Measurements from ENCODE around the gene MRPS15.
"Not testable (repeated sequence)": the region's sequence is repeated elsewhere in the genome, so short reads cannot be mapped to it uniquely, and the experiment has no call there.

Gene MRPS15

DNA sequence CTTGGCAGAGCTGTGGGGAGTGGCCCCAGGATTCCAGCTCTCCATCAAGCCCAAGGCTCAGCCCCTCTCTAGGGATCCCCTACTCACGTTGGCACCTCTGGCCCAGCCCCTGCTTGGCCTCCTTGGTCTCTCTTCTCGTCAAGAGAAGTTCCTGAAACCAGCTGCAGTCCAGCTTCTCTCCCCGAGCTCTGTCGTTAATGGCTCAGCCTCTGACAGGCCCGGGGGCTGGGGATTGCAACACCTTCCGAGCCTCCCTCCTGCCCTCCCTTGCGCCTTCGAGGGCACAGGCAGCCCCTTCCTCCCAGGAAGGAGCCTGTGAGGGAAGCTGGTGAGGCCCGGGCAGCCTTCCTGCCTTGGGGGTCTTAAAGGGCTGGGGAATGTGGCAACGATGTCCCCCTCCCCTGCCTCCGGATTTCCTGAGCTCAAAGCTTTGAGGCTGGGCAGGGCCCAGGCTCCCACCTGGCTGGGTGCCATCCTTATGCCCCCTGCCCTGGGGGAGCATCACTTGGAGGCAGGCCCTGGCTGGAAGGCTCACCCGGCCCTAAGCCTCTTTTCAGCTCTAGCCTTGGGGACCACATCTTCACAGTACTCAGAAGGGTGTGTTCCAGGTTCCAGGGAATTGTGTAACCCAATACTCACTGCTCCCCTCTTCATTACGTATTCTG, 18.7 kb upstream of the MRPS15 start, which contains the start of gene CSF3R:
CSF3R (minus strand) TSS at position 190 of the 665 bp plus-strand sequence. CDS start 3,417 bp downstream, outside the sequence.
- DNase-seq (ENCODE audit: low spot score), result no peak

DNA sequence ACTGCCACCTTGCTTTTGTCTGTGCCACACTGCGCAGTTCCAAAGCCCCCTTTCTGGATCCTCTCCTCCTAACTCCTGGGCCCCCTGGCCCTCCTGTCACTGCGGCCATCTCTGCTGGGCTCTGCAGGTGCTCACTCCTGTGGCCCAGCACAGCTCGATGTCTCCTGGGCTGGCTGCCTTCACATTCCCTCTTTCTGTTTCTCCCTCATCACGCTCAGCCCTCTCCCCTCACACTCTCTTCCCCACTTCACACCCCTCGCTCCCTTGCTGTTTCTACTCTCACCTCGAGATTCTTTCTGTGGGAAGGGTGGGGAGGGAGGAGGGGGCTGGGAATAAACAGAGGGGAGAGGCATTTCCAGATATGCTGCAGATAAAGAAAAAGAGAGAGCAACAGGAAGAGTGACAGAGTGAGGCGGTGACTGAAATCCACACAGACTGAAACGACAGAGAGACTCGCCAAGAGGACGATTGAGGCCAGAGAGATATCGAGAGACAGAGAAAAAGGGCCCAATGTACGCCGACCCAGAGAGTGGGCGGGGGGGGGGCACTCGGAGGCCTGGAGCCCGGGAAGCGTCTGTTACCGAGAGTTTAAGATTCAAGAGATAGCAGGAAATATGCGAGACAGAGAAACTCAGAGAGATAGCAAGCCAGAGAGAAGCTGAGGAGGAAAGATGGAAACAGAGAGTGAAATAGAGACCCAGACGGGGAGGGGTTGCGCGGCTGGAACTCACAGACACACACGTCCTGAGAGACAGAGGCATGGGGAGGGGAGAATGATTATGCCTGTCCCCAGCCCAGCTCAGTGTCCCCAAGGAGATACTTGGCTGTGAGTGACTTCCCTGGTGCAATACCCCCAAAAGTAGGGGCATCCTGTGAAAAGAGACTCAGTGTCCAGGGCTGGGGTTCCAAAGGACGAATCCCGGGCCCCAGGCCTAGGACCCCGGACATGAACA, 17.9 kb upstream of the MRPS15 start:
- no peak for DNase-seq (ENCODE audit: low spot score)

DNA sequence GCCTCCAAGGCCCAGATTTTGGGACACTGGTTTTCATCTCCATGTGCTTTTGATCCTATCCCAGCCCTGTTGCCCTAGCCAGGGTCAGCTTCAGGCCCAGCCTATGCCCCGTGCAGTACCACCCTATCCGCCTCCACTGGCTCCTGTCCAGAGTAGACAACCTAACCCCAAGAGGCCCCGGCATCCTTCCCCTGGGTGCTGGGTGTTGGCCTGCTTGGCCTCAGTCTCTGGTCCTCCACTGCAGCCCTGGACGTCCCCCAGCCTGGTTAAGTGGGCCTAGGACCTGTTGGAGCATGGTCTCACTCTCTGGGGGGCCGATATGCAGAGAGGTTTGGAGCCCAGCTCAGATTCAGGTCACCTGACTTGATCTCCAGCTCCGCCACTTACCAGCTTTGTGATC, 16.9 kb upstream of the MRPS15 start:
- no peak for DNase-seq (ENCODE audit: low spot score)

DNA sequence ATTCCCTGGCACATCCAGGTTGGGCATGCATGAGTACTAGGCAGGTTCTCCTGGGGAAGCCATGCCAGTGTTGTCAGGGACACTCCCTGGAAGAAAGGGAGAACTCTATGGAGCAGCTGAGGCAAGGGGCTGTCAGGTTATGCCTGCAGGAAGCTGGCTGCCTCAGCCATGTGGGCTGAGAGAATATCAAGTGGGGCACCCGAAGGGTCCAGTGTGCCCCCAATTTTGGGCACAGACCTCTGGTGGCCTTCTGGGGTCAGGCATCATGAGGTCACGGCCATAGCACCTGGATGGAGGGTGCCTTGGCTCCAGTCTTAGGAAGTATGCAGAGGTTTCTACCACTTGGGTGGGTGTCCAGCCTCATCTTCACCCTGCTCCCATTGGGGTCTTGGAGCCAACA, 16.0 kb upstream of the MRPS15 start:
- DNase-seq (ENCODE audit: low spot score), result no peak

DNA sequence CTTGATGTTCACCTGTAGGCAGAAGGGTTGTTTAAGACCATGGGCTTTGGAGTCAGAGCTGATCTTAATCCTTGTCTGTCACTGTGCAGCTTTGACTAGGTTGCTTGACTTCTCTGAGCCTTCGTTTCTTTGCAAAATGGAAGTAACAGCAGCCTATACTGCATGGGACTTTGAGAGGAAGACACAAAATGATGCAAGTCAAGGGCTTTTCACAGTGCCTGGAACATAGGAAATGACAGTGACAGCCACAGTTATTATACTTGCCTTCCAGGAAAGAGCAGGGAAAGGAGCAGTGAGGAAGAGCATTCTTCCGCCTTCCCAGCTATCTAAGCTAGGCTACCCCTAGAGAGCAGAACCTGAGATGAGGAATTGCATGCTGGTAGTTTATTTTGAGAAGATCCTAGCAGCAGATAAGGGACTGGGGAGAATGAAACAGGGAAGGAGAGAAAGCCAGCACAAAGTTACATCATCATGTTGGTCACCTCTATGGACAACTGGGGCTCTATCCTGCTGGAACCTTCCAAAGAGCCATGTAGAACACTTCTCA, 15.4 kb upstream of the MRPS15 start:
- no peak for DNase-seq (ENCODE audit: low spot score)

DNA sequence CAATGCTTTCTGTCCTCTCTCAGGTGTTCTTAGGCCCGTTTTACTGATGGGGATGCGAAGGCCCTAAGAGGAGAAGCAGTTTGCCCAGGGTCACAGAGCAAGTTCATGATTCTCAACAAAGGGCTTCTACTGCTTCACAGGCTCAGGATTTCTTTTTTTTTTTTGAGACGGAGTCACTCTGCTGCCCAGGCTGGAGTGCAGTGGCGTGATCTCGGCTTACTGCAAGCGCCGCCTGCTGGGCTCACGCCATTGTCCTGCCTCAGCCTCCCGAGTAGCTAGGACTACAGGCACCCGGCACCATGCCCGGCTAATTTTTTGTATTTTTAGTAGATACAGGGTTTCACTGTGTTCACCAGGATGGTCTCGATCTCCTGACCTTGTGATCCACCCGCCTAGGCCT, 13.4 kb upstream of the MRPS15 start:
- not testable (repeated sequence) for DNase-seq (ENCODE audit: low spot score)

DNA sequence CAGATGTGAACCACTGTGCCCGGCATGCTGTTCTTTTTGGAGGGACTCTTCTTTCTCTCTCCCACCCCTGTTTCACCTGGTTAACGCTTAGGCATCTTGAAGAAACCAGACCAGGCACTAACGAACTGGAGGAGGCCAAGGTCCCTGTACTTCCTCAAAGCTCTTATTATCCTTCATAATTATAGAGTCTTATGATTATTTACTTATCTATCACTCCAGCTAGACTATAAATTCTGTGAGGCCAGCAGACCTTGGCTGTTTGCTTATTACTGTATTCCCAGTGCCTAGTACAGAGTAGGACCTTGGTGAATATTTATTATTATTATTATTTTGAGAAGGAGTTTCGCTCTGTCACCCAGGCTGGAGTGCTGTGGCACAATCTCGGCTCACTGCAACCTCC, 12.8 kb upstream of the MRPS15 start:
- no peak for DNase-seq (ENCODE audit: low spot score)

DNA sequence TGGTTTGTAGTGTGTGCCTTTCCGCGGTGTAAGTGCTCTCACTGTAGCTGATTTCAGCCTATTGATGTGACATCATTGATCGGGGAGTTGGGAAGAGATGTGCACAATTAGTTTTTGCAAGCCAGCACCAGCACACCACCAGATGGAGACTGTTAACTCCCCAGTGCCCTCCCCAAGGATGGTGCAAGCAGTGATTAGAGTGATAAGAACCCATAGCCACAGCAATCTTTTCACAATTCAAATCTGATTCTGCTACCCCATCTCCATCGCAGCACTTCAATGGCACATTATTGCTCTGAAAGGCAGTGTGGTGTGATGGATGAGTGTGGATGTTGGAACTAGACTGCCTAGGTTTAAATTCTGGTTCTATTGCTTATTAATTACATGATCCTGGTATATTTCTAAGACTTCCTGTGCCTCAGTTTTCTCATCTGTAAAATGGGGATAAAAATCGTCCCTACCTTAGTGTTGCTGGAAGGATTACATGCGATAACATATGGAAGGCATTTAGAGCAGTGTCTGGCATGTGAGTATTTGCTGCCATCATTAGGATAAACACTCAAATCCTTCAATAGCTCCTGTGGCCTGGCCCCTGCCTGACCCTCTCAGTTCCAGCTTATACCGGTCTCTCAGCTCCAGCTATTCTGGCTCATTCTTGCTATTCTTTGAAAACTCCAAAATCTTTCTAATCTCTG, 11.9 kb upstream of the MRPS15 start:
- DNase-seq (ENCODE audit: low spot score), result no peak

DNA sequence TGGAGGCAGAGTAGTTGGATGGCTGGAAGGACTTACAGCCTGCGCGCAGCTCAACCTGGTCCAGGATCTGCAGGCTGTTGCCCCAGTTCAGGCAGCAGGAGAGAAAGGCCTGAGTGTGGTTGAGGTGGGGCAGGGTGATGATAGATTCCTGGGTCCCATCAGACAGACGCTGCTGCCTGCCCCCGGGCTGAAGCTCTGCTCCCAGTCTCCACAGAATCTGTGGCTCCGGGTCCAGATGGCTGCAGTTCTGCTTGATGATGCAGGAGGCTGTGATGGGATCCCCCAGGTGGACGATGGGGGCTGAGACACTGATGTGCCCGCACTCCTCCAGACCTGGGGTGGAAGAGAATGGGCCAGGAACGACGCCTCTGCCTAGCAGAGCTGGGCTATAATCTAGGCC, 11.2 kb upstream of the MRPS15 start:
- DNase-seq (ENCODE audit: low spot score), result no peak

DNA sequence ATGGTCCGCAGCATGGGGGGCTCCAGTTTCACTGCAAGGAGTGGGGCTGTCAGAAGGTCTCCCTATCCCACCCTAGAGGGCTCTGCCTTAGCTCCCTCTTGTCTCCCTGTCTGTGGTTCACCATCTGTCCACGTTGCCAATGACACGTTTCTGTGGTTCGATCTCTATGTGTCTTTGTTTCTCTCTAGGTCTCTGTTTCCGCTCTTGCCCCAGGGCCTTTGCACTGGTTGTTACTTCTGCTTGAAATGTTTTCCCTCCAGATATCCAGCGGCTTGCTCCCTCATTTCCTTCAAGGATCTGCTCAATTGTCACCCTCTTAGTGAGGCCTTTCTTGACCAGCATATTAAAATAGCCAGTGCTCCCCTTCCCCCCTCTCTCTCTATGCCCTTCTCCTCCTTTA, 8.5 kb upstream of the MRPS15 start:
- no peak for DNase-seq (ENCODE audit: low spot score)

DNA sequence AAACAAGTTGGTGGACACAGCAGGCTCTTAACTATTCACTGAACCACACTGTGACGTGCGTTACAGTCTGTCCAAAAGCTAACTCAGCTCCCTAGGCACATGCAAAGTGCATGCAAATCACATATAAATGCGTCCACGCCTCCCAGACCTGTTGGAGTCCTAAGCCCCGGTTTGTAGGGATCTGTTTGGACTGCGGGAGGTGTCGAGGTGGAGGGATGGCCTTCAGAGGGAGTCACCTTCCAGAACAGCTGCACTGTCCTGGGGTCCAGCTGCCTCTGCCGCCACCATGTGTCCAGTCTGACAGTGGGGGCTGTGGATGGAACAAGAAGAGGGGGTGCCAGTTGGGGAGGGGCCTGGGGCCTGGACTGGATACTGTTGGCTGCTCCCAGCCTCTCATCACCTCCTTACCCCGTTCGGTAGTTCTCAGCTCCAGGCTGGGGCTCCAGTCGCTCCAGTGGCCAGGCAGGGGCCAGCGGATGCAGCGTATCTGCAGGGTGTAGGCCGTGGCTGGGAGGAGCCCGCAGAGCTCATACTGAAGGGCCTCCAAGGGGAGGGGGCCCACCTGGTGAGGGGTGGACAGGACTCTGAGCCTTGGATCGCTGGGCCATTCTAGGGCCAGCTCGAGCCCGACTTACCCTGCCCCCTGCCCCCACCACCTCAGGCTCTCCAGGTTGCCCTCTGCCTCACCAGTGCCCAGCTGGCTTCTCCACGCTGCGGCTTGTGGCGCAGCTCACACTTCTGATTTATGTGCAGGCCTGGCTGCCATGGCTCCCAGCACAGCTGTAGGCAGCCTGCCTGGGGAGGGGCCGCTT, 7.9 kb upstream of the MRPS15 start:
- DNase-seq (ENCODE audit: low spot score), result no peak

DNA sequence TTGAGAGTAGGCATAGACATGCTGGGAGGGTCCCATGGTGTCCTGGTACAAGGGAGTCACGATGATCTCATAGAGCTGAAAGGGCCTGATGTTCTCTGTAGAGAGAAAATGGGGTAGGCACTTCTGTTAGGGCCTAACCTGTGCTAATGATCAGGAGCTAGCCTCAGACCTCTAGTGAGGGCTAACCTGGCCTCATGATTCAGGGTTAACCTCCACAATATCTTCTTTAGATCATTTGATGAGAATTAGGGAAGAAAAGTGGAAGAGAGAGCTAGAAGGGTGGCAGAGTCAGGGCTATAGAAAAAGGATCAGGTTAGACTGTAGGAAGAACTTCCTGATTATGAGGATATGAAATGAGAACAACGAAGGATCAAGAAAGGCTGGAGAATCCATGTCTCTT, 5.0 kb upstream of the MRPS15 start:
- no peak for DNase-seq (ENCODE audit: low spot score)

DNA sequence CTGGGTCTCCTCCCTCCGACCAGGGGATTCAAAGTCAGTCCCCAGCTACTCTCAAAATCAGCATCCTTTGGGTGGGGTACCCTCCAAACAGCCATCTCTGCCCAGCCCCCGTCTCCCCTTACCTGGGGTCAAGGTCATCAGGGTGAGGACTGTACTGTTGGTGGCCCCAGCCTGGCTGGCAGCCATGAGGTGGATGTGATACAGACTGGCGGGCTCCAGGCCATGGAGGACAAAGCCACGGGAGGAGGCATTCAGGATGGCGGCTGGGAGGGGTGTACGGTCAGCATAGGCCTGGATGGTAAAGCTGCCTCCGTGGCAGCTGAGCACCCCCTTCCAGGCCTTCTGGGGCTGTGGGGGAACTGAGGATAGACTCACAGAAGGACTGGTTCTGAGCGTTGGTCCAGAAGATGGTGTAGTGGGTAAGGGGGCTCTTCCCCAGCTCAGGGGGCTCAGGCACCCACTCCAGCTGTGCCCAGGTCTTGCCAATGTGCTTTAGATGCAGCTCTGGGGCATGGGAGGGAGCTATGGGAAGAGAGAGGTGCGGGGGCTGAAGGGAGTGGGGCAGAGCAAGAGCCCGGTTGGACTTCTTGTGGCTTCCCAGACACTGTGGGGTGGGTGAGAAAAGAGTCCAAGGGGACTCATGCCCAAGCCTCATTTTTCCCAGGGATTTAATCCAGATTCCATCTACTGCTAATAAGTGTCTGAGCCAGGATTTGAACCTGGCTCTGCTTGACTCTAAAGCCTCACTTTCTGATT, 3.7 kb upstream of the MRPS15 start:
- DNase-seq (ENCODE audit: low spot score), result no peak

DNA sequence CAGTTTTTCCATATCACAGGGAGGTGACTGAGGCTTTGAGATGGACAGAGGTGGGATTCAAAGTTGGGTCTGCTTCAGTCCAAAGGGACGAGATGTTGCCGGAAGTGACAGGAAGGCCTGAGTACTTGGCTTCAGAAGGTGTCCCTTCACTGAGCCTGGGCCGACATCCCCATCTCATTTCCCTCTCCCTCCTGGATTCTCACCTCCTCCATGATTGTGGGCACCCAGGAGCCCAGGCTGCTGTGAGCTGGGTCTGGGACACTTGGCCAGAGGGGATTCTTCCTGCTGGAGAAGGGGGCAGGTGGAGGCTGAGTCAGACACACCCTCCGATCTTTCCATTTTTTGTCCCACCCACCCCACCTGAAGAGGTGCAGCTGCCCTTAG, 2.8 kb upstream of the MRPS15 start:
- no peak for DNase-seq (ENCODE audit: low spot score)

DNA sequence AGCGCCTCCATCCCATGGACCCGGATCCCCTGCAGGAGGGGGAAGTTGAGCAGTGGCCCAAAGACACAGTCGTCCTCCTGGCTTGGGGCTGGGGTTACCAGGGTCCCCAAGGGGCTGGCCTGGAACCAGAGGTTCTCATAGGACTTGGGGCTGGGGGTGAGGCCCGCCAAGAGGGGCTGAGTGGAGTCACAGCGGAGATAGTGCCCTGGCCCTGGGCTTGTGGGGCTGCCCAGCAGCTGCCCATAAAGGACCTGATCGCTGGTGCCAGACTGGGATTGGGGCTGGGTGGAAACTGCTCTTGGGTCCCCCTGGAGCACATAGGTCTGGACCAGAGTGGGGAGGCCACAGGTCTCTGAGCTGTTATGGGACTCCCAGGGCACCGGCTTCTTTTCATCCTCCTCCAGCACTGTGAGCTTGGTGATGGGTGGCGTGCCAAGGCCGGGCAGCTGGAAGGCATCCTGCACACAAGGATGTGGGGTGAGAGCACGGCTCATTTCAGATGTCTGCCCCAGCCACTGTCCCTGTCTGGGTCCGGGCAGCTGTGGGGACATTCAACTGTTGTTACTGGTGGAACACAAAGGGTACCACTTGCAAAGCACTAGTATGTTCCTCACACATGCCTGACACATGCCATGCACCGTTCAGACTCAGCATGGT, 2.3 kb upstream of the MRPS15 start:
- no peak for DNase-seq (ENCODE audit: low spot score)

DNA sequence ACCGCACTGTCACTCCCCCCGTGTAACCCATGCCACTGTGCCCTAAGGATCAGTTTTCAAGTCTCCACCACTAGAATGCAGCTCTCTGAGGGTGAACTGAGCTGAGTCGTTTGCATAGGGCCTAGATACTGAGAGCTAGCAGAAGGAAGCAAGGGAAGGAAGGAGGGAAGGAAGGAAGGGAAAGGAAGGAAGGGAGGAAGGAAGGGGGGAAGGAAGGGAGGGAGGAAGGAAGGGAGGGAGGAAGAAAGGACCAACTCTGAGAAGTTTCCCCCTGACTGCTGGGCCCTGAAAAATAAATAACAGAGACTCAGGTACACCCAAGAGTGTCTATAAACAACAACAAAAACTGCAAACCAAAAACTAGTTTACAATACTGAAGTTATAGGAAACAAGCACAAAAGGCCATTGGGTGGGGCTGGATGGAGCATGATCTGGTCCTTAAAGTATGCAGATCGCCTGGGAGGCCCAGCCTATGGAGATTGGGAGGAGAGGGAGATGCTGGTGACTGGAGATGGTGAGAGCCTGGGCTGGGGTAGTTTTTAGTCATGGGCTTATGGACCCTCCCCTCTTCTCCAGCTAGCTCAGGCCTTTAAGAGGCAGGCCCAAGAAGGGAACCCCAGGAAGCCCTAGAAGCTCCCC, 1.7 kb upstream of the MRPS15 start:
- no peak for DNase-seq (ENCODE audit: low spot score)

DNA sequence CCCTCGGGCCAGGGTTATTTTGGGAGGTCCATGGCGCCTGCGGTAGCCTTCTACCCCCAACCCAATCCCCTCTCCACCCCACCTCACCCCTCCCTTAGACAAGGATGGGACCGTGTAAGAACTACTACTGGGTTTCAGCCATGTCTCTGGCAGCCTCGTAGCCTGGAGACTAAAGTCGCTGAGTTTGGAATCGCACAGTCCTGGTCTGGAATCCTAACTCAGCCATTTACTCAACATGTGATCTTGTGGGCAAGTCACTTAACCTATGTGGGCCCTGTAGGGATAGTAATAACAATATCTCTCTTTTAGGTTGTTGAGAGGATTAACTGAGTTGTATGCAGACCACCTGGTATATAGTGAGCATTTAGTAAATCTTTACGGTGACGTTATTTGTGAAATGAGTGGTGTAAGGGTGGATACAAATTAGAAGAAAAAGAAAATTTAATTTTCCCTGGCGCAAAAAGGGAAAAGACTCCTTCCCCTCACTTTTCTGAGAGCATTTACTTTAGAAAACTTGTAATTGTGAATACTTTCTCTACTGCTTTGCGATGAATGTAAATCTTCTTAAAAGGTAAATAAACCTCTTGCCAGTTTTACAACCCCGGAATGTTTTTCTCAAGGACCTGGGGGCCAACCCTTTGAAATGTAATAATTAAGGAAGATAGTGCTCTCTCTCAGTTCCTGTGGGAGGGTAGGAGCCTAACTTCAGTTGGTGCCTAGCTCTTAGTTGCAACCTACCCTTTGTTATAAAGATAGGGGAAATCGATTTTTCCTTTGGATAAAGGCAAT, 615 bp upstream of the MRPS15 start:
- no peak for DNase-seq (ENCODE audit: low spot score)

DNA sequence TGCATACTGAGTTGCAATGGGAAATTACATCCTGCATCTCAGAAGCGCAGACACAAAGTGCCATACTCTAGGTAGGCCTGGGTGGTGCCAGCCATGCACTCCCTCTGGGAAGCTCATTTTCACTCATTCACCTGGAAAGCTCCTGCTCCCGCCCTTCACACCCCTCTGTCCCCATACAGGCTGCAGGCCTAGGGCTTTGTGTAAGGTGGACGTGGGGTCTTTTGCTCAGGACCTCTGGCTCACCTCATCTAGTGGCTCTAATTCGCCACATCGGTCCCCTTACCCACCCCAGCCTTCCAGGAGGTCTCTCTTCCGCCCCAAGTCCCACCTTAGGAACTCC, 751 bp downstream of the MRPS15 start:
- no peak for DNase-seq (ENCODE audit: low spot score)

DNA sequence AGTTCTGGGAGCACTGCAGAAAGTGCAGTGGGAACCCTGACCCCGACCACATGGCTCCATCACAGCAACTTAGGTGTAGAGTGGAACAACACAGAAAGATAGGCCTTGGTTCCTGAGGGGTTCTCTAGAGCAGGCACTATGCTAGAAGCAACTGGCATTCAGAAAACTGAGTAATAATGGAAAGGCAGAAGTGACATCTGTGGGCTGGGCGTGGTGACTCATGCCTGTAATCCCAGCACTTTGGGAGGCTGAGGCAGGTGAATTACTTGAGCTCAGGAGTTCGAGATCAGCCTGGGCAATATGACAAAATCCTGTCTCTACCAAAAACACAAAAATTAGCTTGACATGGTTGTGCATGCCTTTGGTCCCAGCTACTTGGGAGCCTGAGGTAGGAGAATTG, 5.3 kb downstream of the MRPS15 start:
- DNase-seq (ENCODE audit: low spot score), result no peak
